GM21515 (cell line): ENCODE data around the gene ARL16.

Source experiments
- ATAC-seq: cut with Tn5 transposase; IDR thresholded peaks from one replicate; pipeline ENCODE4 v1.9.1; 2021; ENCODE audit not compliant: unreplicated experiment

The ARL16 gene

DNA sequence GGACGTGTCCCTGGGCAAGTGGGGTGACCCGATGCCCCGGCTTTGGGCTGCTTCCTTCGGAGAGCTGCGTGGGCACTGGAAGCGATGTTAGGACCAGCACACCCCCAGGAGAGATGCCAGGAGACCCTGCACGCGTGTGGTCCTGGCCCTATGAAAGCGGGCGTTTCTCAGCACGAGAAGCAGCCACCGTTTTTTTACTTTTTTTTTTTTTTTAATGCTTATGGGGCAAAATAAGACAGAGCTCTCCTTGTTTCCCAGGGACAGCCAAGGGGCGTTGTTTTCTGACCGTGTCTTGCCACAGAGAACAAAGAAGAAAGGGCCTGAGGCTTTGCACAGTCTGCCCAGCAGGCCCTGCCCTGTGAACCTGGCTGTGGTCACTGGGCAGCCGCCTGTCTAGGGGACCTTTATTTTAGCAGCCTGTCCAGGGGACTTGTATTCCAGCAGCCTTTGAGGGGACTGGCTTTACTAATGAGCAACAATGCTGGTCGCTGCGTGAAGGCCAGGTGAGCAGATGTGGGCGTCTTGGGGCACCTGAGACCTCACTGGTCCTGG lies 29.5 kb upstream of the ARL16 start:
- ATAC-seq: no peak

DNA sequence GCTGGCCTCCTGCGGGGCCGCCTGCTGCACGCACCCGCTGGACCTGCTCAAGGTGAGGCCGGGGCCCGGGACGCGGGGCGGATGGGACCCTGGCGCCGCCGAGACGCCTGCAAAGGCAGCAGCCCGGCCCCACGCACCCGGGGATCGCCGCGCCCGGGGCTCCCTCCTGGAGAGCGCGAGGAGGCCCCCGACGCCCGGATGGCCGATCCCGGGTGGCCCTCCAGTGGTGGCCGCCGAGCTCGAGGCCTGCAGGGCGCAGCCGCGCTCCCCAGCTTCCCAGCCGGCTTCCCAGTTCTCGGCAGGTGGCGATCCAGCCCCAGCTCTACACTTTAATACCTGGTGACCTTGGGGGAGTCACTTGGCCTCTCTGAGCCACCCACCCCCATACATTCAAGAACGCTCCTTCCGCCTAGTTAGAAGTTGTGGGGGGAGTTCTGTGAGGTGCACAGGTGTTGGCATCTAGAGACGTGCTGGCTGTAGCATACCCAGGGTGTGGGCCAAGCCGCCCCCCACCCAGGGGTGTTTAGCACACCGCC lies 28.9 kb upstream of the ARL16 start:
- ATAC-seq: peak; percentile 3

DNA sequence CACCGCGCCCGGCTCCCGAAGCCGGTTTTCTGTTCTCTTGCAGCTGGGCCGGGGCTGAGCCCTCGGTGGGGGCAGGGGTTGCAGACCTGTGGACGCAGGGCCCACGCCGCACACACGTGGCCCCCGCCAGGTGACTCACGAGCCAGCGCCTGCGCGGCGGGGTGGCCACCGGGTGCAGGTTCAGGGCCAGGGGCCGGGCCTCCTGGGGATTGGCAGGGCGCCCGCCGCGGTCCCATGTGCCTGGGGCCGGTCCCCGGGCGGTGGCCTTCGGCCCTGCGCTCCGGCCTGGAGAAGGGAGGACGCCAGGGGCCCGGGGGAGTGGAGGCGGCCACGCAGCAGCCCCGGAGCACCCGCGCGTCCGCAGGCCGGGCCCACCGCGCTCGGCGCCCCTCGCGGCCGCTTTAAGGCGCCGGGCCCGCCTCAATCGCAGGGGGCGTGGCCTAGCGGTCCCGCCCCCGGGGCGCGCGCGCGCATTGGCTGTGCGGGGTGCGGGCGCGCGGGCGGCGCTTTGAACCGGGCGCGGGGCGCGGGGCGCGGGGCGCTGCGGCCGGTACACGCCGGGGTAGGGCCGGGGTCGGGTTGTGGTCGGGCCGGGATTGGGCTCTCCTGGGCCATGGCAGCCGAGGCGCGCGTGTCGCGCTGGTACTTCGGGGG lies 28.3 kb upstream of the ARL16 start, which contains the start of gene SLC25A10:
Gene SLC25A10, plus strand, starts transcription at position 471 of the 654 bp plus-strand sequence. Its CDS starts 143 bp downstream, at position 614.
- ATAC-seq: peak; percentile 55

DNA sequence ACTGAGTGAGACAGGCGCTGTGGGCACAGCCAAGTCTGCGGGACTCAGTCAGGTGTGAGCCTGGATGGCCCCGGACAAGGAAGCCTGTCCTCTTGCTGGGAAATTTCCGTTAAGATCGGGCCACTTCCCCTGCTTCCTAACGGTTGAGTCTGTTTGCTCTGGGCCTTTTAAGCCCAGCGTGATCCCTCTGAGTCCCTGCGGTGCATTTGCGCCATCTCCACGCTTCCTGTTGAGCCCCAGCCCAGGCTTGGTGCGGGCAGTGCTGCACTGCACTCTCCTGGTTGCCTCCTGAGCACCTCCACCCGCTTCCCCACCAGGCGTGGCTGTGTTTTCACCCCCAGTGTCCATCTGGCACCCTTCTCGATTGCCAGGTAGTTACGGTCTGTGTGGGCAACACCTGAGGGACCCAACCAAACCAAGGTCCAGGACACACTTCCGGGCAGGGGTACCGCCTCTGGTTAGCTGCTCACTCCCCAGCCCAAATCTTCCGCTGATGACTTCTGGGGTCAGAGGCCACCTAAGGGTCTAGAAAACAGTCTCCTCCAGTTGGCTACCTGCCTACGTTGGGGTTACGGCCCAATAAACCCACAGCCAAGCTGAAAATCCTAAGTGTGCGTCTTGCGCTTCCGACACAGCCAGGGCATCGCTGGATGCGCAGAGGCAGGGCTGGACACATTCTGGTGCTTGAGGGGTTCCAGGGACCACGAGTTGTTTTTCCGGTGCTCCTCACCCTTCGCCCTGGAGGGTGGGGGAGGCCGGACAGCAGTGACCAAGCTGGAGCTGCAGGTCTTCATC lies 27.1 kb upstream of the ARL16 start:
- no peak for ATAC-seq

DNA sequence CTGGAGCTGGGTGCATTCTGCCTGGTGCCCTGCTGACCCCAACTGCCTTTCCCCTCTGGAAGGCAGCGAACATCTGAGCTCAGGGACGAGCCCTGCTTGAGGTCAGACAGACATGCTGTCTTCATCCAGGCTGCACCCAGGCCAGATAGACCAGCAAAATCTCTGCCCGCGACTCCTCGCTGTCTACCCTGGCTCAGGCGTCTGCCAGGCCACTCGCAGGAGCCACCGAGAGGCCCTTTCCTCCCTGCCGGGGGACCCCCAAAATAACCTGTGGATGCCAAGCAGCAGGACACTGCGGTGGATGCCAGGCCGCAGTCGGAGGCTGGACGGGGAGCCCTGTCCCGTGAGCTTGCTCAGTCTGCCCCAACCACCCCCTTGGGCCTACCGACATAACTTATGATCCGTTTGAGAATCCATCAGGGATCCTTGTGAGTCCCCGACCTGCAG lies 25.2 kb upstream of the ARL16 start:
- no peak for ATAC-seq

DNA sequence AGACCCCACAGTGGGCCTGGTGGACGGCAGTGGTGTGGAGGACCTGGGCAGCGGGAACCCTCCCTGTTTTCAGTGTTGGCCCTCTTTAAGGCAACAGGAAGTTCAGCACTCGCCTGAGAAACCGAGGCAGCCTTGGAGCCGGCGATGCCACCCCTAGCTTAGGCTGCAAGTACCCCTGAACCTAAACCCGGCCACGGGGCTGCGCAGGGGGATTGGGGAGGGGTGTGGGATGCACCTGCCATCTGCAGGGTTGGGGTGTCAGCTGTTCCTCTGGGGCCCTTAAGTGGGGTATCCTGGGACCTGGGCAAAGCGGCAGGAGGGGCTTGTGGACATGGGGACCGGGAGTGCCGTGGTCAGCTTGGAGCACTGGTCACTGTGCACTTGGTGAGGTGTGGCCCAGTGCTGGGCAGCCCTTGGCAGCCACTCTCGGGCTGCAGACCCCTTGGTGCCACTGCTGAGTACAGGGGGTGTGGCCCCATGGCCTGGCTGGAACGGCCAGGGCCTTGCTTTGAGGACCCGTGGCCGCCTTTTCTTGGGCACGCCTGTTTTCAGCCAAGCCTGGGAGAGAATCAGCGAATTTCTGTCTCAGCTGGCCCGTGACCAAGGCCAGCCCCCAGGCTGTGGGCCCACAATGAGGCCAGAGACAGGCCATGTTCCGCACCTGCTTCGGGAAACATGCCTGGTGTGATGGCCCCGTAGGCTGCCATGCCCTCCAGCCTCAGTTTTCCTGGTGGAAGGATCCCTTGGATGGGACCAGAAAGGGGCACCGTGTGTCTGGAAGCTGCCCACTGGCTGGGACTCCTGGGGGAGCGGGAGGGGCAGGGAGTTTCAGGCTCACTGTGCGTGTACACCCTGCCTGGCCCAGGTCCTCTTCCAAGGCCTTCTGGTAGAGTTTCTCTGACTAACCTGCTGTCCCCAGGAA lies 24.4 kb upstream of the ARL16 start:
- ATAC-seq: no peak

DNA sequence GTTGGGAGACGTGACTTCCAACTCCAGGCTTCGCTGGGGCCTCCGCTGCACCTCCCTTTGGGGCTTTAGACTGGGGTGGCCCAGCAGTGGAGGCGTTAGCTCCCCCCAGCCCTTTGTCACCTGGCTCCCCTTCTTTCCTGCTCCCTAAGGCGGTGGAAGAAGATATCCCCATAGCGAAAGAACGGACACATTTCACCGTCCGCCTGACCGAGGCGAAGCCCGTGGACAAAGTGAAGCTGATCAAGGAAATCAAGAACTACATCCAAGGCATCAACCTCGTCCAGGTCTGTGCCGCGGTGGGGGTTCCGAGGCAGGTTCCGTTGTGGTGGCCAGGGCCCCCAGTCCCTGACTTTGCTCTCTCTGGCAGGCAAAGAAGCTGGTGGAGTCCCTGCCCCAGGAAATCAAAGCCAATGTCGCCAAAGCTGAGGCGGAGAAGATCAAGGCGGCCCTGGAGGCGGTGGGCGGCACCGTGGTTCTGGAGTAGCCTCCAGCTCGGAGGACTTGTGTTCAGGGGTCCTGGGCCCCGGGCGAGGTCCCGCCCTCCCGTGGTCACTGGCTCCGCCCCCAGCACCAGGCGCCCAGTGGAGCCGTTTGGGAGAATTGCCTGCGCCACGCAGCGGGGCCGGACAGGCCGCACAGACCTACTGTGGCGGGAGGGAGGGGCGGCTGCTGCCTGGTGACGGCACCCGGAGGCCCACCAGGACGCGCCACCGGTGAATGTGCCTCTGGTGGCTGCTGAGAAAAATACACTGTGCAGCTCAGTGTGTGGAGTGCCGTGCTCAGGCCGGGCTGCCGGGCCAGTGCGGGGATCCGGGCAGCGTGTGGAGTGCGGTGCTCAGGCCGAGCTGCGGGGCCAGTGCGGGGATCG lies 23.4 kb upstream of the ARL16 start:
- ATAC-seq: no peak

DNA sequence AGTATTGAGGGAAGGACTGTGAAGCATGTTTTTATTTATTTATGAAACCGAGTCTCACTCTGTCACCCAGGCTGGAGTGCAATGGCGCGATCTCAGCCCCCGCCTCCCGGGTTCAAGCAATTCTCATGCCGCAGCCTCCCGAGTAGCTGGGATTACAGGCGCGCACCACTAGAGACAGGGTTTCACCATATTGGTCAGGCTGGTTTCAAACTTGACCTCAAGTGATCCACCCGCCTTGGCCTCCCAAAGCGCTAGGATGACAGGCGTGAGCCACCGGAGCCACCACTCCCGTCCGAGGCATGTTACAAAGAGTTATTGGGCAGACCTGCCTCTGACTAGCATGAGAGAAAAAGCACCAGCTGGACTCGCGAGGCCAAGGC lies 22.6 kb upstream of the ARL16 start:
- no peak for ATAC-seq

DNA sequence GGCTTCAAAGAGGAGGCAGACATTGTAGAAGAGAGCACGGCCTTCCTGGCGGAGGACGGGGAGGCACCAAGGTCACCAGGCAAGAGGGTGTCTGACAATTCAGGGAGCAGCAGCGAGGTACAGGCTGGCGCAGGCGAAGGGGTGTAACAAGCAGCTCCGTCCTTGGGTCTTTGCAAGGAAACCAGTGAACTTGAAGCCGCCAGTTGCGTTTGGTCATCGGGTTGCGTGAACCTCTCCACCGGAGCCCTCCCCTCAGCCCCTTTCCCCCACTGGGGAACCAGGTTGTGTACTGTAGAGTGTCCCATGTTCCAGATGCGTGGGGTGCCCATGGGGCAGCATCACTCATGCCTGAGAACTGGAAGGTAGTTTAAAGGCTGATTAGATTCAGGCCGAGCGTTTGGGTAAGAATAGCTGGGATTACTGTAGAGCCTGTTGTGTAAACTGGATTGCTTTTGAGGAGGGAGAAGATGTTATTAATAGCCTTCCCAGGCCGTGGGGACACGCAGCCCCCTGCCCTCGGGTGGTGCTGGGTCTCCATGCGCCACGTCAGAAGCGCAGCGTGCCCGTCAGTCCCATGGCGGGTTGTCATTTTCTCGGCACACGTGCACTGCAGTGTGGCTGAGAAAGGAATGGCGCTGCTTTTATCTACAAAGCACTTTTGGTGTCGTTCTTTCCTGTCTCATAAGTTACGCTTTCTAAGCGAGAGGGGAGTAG lies 22.1 kb upstream of the ARL16 start:
- no peak for ATAC-seq

DNA sequence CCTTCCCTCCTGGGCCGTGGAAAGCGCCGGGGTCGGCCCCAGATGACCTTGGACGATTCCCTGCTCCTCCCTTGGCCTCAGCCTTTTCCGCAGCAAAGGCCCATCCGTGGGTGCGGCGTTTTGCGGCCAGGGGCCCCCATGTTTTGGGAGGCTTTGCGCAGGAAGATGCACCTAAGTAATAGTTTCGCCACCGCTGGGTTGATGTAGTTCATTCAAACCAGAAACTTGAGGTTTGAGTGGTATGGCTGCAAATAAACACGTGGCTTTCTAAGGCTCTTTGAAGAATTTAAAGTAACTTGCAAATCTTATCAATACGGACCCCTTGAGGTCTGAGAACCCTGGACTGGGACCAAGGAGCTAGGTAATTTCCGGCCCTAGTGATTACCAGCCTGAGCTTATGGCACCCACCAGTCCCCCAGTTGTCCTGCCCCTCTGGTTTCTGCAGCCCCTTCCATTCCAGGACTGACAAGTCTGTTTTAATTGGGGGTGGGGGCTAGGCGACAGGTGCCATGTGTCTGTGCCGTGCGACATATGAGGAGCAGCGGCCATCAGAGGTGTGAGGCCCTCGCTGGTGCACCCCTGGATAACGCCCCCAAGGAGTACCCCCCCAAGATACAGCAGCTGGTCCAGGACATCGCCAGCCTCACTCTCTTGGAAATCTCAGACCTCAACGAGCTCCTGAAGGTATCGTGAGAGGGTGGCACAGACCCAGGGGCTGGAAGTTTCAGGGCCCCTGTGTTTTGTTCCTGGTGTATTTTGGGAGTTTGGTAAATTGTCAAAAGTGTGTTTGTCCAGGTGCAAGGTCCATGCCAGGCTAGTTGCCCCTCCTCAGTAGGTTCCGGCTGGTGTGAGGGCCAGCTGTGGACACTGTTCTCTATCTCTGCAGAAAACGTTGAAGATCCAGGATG lies 20.4 kb upstream of the ARL16 start:
- peak; percentile 8 for ATAC-seq

DNA sequence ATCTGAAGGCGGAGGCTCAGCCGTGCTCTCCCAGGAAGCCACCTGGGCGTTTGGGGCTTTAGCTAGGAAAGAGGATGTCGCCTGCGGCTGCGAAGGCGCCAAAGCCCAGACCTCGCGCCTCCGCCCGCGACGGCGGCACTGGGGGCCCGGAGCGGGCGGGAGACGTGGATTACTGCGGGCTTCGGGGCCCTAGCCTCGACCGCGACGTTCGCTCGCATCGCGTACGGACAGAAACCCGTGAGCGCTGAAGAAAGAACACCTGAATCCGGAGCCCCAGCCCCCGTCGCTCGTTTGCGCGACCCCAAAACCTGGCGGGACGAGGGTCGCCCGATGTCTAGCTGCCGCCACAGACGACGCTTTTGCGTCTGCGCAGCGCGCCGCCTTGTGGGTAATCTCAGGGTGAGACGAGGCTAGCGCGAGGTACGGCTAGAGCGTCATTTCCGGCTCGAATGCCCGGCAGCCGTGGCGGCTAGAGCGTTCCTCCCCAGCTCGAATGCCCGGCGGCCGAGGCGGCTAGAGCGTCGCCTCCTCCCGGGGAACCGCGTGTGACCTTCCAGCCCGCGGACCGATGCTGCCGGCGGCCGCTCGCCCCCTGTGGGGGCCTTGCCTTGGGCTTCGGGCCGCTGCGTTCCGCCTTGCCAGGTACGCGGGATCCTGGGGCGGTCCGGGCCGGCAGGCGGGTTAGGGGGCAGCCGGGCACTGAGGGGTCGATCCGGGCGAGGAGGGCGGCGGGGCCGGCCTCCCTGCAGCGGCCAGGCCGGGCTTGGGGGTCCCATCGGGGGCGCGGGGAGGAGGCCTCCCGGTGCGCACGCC lies 19.5 kb upstream of the ARL16 start, which contains the start of gene MRPL12:
Gene MRPL12, plus strand, starts transcription at position 434 of the 813 bp plus-strand sequence. Its CDS starts 135 bp downstream, at position 569.
- ATAC-seq: peak; percentile 69

DNA sequence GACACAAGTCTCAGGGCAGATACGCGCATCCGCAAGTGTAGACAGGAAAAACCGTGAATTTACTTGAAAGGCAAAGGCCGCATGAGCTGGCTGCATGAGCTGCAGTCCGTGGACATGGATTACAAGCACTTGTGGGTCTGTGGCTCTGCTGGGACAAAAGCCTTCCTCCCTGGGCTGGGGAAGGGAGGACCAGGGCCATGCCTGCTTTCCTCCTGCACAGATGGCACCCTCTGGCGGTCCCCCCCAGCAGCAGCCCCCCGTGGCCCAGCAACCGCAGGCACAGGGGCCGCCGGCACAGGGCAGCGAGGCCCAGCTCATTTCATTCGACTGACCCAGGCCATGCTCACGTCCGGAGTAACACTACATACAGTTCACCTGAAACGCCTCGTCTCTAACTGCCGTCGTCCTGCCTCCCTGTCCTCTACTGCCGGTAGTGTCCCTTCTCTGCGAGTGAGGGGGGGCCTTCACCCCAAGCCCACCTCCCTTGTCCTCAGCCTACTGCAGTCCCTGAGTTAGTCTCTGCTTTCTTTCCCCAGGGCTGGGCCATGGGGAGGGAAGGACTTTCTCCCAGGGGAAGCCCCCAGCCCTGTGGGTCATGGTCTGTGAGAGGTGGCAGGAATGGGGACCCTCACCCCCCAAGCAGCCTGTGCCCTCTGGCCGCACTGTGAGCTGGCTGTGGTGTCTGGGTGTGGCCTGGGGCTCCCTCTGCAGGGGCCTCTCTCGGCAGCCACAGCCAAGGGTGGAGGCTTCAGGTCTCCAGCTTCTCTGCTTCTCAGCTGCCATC lies 17.9 kb upstream of the ARL16 start:
- no peak for ATAC-seq

DNA sequence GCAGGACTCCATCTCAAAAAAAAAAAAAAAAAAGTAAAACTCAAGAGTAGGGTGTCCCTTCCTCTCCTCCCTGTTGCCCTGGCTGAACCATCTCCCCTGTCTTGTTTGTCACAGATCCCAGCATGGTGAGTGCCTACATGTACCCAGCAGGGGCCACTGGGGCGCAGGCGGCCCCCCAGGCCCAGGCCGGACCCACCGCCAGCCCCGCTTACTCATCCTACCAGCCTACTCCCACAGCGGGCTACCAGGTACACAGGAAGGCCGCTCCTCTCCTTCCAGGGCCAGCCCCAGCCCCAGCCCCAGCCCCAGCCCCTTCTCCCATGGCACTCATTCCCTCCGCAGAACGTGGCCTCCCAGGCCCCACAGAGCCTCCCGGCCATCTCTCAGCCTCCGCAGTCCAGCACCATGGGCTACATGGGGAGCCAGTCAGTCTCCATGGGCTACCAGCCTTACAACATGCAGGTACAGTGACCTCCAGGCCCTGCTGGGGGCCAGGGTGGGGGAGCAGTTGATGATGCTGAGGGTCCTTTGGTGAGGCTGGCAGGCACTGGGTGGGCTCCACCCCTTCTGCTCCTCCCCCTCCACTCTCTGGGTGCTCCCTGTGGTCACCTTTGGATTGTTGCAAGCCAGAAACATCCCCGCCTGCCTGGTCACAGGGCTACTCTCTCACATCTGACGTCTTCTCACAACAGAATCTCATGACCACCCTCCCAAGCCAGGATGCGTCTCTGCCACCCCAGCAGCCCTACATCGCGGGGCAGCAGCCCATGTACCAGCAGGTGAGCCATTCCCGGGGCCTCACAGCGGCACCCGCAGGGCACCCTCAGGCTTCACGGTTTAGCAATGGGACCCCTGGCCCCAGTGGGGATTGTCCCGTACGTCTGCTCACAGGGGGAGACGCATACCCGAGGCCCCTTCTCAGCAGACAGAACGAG lies 17.0 kb upstream of the ARL16 start:
- ATAC-seq: no peak

DNA sequence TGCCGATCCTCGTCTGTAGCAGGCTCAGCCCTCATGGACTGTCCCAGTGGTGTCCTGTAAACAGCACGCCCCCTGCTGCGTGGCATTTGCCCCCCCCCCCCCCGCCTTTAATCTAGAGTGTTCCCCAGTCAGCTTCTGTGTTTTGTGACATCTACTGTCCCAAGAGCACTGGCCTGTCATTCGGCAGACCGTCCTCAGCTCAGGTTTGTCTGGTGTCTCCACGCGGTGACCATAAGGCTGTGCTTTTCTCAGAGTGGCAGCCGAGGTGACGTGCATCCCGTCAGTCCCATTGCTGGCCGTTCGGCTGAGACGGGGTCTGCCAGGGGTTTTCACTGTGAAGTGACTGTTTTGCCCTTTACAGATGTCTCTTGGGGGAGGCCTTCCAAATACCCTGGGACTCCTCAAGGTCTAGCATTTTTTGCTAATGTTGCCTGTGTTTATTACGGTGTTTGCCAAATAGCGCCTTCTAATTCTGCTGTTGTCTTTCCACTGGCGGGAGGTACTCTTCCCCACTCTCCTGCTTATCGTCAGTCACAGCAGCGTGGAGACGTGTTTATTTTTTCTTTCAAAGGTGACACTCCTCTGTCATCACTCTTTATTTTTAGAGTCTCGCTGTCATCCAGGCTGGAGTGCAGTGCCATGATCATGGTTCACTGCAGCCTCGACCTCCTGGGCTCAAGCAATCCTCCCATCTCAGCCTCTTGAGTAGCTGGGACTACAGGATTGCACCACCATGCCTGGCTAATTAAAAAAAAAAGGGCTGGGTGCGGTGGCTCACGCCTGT lies 13.9 kb upstream of the ARL16 start:
- ATAC-seq: no peak
